Measurements from ENCODE around the gene STEAP1B.
"Not testable (repeated sequence)": the region's sequence is repeated elsewhere in the genome, so short reads cannot be mapped to it uniquely, and the experiment has no call there.

STEAP1B gene

GRCh38 chr7:22452142-22452959 lies 47.6 kb downstream of the STEAP1B start:
- DNase-seq = peak; percentile 49

DNA sequence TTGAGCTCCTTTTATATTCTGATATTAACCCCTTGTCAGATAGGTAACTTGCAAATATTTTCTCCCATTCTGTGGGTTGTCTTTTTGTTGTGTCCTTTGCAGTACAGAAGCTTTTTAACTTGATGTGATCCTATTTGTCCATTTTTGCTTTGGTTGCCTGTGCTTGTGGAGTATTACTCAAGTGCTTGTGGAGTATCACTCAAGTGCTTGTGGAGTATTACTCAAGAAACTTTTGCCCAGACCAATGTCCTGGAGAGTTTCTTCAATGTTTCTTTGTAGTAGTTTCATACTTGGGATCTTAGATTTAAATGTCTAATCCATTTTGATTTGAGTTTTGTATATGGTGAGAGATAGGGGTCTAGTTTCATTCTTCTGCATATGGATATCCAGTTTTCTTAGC lies 50.0 kb downstream of the STEAP1B start:
- DNase-seq = not testable (repeated sequence)

DNA sequence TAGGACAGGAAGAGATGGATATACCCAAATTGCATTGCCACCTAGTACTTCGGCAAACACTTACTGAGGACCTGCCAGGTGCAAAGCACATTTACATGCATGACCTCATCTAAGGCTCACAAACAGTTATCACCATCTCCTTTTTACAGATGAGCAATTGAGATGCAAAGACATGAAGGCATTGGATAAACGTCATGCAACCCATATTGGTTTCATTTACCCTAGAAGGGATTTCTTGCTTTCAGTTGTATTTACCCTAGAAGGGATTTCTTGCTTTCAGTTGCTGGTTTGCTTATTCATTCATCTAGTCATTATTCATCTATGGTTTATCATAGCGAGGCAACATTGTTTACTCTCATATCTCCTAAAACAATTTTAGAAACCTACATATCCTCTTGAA lies 52.2 kb downstream of the STEAP1B start:
- DNase-seq = no peak

- DNase-seq = no peak
Observed at GRCh38 chr7:22447008-22447407, 53.0 kb downstream of the STEAP1B start.

GRCh38 chr7:22445853-22446252 lies 54.1 kb downstream of the STEAP1B start:
- DNase-seq = no peak

GRCh38 chr7:22445140-22445743 lies 54.7 kb downstream of the STEAP1B start:
- no peak for DNase-seq

GRCh38 chr7:22444181-22444971 lies 55.6 kb downstream of the STEAP1B start:
- DNase-seq = no peak

- DNase-seq = peak; percentile 13
Observed at GRCh38 chr7:22443370-22444180, 56.4 kb downstream of the STEAP1B start.

DNA sequence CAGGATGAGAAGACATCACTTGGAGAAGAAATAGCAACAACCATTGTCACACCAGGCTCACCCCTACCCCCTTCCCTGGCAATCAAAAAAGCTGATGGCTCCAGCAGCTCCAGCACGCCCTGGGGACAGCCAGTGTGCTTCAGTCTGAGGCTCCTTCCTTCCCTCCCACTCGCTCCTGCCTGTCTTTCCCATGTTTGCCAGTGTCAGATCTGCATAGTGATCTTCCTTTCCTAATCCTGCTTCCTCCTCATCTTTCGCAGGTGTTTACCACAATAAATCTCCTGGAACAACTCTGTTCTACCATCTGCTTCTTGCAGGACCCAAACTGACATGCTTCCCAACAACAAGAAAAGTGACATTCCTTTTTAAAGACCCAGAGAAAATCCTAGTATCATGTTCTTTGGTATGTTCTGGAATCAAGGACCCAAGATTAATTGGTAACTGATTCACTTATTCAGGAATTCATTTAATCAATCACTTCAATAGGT lies 57.1 kb downstream of the STEAP1B start:
- no peak for DNase-seq

DNA sequence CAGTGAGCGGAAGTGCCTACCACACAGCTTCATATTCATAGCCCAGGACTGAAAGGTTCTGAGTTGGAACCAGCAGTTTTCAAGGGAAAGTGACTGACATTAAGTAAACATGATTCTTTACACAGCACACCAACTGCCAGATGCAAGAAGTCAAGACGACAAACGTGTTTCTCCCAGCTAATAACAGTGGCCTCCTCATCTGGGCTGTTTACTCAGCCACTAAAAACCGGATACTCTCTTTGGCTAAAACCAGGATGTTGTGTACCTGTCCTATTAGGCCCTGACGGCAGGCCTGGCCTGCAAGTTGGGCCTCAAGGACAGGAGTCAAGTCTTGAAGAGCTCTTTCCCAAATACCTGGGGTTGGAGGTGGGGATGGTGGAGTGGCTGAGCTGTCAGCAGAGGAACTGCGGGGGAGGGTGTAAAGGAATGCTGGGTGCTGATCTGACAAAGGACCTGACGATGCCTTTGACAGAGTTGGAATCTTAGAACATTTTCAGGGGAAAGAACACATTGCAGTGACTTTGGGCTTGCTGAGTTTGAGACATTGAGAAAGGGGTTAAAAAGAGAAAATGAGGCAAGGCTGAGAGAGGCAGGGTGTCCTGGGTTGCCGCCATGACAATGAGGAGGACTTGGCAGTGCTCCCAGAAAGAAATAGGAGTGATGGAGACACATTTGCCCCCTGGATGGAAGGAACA lies 57.7 kb downstream of the STEAP1B start:
- no peak for DNase-seq

- no peak for DNase-seq
Observed at GRCh38 chr7:22441157-22441556, 58.8 kb downstream of the STEAP1B start.

- DNase-seq = no peak
Observed at GRCh38 chr7:22438994-22439393, 61.0 kb downstream of the STEAP1B start.

DNA sequence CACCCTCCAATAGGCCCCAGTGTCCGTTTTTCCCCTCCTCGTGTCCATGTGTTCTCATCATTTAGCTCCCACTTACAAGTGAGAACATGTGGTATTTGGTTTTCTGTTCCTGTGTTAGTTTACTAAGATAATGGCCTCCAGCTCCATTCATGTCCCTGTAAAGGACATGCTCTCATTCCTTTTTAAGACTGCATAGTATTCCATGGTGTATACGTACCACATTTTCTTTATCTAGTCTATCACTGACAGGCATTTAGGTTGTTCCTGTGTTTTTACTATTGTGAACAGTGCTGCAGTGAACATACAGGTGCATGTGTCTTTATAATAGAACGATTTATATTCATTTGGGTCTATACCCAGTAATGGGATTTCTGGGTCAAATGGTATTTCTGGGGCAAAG lies 63.4 kb downstream of the STEAP1B start:
- not testable (repeated sequence) for DNase-seq

DNA sequence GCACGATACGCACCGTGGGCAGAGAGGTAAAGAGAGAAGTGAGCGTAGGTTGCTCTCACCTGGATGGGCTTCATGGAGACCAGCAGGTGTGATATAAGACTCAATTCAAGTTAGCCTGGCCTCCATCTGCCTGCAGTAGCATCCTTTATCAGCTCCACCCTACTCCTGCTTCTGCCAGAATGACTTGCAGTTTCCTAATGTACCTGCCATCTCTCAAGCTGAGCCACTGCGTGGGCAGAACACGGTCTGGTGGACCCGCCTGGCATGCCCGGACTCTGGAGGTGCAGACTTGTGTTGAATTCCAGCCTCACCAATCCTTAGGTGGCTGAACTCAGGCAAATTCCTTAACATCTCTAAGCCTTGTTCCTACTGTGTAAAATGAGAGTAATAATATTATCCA lies 64.3 kb downstream of the STEAP1B start:
- no peak for DNase-seq

DNA sequence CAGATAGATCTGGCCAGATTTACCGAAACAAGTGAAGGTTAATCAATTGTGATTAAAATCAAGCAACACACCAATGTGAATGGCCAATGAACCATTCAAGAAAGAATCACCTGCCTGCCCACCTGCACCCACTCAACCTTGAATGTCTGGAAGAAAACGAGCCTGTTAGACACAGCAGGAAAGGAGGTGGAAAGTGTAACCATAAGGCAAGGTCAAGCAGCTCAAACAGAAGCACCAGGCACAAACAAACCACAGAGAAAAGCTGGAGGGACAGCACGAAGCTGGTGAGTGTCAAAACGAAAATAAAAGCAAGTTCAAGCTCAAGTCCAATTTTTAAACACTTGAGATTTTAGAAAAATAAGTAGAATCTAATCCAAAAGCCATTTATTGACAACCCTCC lies 64.9 kb downstream of the STEAP1B start:
- DNase-seq = no peak

GRCh38 chr7:22433710-22434460 lies 66.1 kb downstream of the STEAP1B start:
- DNase-seq = no peak

DNA sequence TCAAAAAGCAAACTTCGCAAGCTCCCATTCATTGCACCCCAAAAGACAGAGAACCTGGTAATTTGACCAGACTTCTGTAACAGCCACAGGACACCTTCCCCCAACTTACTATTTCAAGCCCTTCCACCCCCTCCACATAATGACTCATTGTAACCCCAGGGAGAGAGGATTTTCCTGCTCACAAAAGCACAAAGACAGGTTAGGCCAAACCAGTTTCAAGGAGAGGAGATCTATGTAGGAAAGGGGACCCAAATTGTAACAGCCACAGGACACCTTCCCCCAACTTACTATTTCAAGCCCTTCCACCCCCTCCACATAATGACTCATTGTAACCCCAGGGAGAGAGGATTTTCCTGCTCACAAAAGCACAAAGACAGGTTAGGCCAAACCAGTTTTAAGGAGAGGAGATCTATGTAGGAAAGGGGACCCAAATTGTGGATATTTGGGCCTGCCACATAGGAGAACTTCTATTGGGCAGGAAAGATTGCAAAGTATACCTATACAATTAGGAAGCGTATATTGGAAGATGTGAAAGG lies 66.8 kb downstream of the STEAP1B start:
- DNase-seq = not testable (repeated sequence)

DNA sequence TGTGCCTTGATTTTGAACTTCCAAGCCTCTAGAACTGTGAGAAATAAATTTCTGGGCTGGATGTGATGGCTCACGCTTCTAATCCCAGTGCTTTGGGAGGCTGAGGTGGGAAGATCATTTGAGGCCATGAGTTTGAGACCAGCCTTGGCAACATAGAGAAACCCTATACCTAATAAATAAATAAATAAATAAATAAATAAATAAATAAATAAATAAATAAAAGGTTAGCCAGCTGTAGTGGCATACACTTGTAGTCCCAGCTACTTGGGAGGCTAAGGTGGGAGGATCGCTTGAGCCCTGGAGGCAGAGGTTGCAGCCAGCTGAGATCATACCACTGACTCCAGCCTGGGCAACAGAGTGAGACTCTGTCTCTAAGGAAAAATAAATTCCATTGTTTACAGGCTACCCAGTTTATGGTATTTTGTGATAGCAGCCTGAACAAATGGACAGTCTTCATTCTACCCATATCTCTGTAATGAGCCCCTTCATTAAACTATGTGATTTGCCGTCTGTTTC lies 67.7 kb downstream of the STEAP1B start:
- DNase-seq = no peak

DNA sequence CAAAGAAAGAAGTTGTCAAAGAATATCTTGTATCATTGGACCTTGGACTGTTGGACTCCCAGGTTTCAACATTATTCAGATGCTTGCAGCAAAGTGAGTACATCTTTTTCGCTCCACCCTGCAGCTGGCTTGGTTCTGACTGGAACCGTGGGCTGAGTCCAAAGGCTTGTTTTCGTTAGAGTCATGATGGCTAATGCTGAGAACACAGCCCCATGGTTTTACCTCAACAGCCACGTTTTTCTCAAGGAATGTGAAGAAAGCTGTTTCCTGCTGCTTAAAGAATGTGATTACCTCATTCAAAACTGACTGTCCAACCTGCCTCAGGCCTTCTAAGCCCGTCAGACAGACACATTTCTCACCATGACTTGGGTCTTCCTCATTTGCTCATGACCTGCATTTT lies 69.5 kb downstream of the STEAP1B start:
- no peak for DNase-seq

DNA sequence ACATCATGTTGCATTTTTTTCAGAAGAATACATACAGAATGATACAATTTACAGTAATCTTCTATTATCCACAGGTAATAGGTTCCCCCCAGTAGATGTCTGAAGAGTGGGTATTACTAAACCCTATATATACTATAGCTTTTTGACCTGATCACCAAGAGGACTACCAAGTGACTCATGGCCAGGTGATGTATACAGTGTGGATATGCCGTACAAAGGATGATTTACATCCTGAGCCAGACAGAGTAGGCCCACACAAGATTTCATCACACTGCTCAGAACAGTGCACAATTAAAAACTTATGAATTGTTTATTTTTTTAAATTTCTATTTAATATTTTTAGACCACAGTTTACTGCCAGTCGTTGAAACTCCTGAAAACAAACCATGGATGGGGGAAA lies 70.6 kb downstream of the STEAP1B start:
- no peak for DNase-seq

DNA sequence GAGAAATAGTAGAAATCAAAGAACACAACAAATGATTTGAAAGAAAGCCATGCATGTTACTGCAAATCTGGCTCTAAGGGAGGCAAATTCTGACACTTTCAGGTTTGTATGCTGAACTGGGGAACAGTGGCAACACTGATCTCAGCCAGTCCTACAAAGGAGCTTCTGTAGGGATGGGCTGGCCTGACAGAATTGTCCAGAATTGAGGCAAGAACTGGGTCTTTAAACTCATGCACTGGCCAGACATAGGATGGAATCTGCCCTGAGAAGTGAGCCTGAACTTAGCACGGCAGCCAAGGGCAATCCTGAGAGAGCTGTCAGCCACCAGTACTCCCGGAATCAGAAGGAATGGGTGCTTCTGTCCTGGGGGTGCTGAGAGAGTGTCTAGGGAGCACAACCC lies 72.1 kb downstream of the STEAP1B start:
- DNase-seq = no peak

Data from suppressor macrophage treated with lipopolysaccharide for 4 hours (primary cell).